SK-N-SH treated with all-trans-retinoic acid at 6 μM for 48 hours (cell line): ENCODE results near the gene TMEM131.

Experiments
- ATAC-seq: fragments of 200-7000 bp; cut with Tn5 transposase; 3 replicates; pipeline ENCODE4 v1.9.1; 2020; ENCODE audit warnings: mild to moderate bottlenecking, moderate library complexity
- ARNTL ChIP-seq: fragments of 450-650 bp; formaldehyde crosslinking; IDR thresholded peaks from 2 replicates; pipeline ENCODE4 v1.5.0; 2020; ENCODE audit warnings: low read depth, mild to moderate bottlenecking, moderate library complexity, borderline replicate concordance
- BACH2 ChIP-seq: fragments of 250-450 bp; sonication (Bioruptor Pico); IDR thresholded peaks from 2 replicates; pipeline ENCODE4 v1.9.0; 2021; ENCODE audit warnings: mild to moderate bottlenecking, borderline replicate concordance
- CREB5 ChIP-seq: fragments of 250-450 bp; sonication (Bioruptor Pico); IDR thresholded peaks from 2 replicates; pipeline ENCODE4 v1.5.1; 2020; ENCODE audit warnings: low read depth, mild to moderate bottlenecking, moderate library complexity
- ESRRG ChIP-seq: fragments of 250-450 bp; sonication (Bioruptor Pico); IDR thresholded peaks from 2 replicates; pipeline ENCODE4 v1.6.1; 2021; ENCODE audit warnings: mild to moderate bottlenecking
- ISL1 ChIP-seq: fragments of 250-450 bp; sonication (Bioruptor Pico); IDR thresholded peaks from 2 replicates; pipeline ENCODE4 v2.1.2; 2022; ENCODE audit warnings: mild to moderate bottlenecking, moderate library complexity
- OSR1 ChIP-seq: fragments of 250-450 bp; sonication (Bioruptor Pico); IDR thresholded peaks from 2 replicates; pipeline ENCODE4 v1.8.0; 2022; ENCODE audit warnings: moderate library complexity, mild to moderate bottlenecking, inconsistent platforms
- PATZ1 ChIP-seq: fragments of 250-450 bp; sonication (Bioruptor Pico); IDR thresholded peaks from 2 replicates; pipeline ENCODE4 v1.8.0; 2020; ENCODE audit warnings: mild to moderate bottlenecking, moderate library complexity, borderline replicate concordance
- POU6F1 ChIP-seq: fragments of 250-450 bp; sonication (Bioruptor Pico); IDR thresholded peaks from 2 replicates; pipeline ENCODE4 v1.8.0; 2021; ENCODE audit warnings: low read depth, mild to moderate bottlenecking, moderate library complexity, borderline replicate concordance
- PPARA ChIP-seq: fragments of 250-450 bp; sonication (Bioruptor Pico); IDR thresholded peaks from 2 replicates; pipeline ENCODE4 v1.5.0; 2020; ENCODE audit warnings: mild to moderate bottlenecking, borderline replicate concordance
- RARB ChIP-seq: fragments of 250-450 bp; sonication (Bioruptor Pico); IDR thresholded peaks from 2 replicates; pipeline ENCODE4 v1.8.0; 2021; ENCODE audit warnings: mild to moderate bottlenecking, moderate library complexity
- TCF4 ChIP-seq: fragments of 250-450 bp; sonication (Bioruptor Pico); IDR thresholded peaks from 2 replicates; pipeline ENCODE4 v1.8.0; 2021; ENCODE audit warnings: mild to moderate bottlenecking, moderate library complexity, borderline replicate concordance
- TSHZ2 ChIP-seq: fragments of 250-450 bp; sonication (Bioruptor Pico); IDR thresholded peaks from 2 replicates; pipeline ENCODE4 v1.5.0; 2020; ENCODE audit warnings: mild to moderate bottlenecking, moderate library complexity
- ZC3H10 ChIP-seq: fragments of 250-450 bp; sonication (Bioruptor Pico); IDR thresholded peaks from 2 replicates; pipeline ENCODE4 v1.5.1; 2021; ENCODE audit warnings: mild to moderate bottlenecking, moderate library complexity
- ZFP3 ChIP-seq: fragments of 250-450 bp; sonication (Bioruptor Pico); IDR thresholded peaks from 2 replicates; pipeline ENCODE4 v1.5.0; 2020; ENCODE audit warnings: mild to moderate bottlenecking, moderate library complexity
- ZNF70 ChIP-seq: fragments of 450-650 bp; formaldehyde crosslinking; IDR thresholded peaks from 2 replicates; pipeline ENCODE4 v1.5.0; 2020; ENCODE audit warnings: mild to moderate bottlenecking, moderate library complexity
- ZNF8 ChIP-seq: fragments of 450-650 bp; formaldehyde crosslinking; IDR thresholded peaks from 2 replicates; pipeline ENCODE4 v1.5.0; 2020; ENCODE audit warnings: mild to moderate bottlenecking, moderate library complexity

The TMEM131 gene

GRCh38 chr2:98037206-98037605 is 41.5 kb upstream of the TMEM131 start:
- TF ChIP-seq RARB (CRISPR knock-in tag): no peak
- no peak for TF ChIP-seq CREB5 (CRISPR knock-in tag)
- no peak for TF ChIP-seq TSHZ2
- TF ChIP-seq ZC3H10 (CRISPR knock-in tag): no peak
- TF ChIP-seq BACH2: no peak
- TF ChIP-seq PPARA: no peak
- TF ChIP-seq POU6F1: no peak
- TF ChIP-seq ARNTL (CRISPR knock-in tag): no peak
- no peak for TF ChIP-seq ESRRG (CRISPR knock-in tag)
- no peak for TF ChIP-seq PATZ1
- no peak for TF ChIP-seq ZNF8 (CRISPR knock-in tag)
- TF ChIP-seq ISL1 (CRISPR knock-in tag): no peak
- TF ChIP-seq TCF4 (CRISPR knock-in tag): no peak
- no peak for ATAC-seq

GRCh38 chr2:98036349-98037000 is 40.7 kb upstream of the TMEM131 start:
- TF ChIP-seq OSR1: no peak
- no peak for TF ChIP-seq ZNF70 (CRISPR knock-in tag)
- TF ChIP-seq RARB (CRISPR knock-in tag): no peak
- no peak for TF ChIP-seq ISL1 (CRISPR knock-in tag)
- TF ChIP-seq PATZ1: no peak
- no peak for TF ChIP-seq ZFP3 (CRISPR knock-in tag)
- no peak for TF ChIP-seq CREB5 (CRISPR knock-in tag)
- TF ChIP-seq BACH2: no peak
- TF ChIP-seq ZNF8 (CRISPR knock-in tag): no peak
- ATAC-seq: no peak

- TF ChIP-seq ISL1 (CRISPR knock-in tag) (no peak), CREB5 (CRISPR knock-in tag) (no peak), ZNF8 (CRISPR knock-in tag) (no peak), OSR1 (no peak)
- TF ChIP-seq, all 23 proteins: peak for 0
- no peak for ATAC-seq
Observed at GRCh38 chr2:98034745-98035144, 39.0 kb upstream of the TMEM131 start.
